Mononuclear cell (primary cell): ENCODE measurements around the gene MARCHF9. TPM values are rescaled to one million over a fixed set of nuclear protein-coding genes. Genes with fewer than 3 reads are reported as not detected.

Experiments
- H3K27me3 ChIP-seq: 2 replicates; pipeline ENCODE4 v1.6.0; 2011; ENCODE audit warnings: low read length, control low read depth; ENCODE audit not compliant: insufficient read depth
- H3K4me1 ChIP-seq: 2 replicates; pipeline ENCODE4 v1.5.1; 2011; ENCODE audit warnings: mild to moderate bottlenecking, low read length, control low read depth; ENCODE audit not compliant: insufficient read depth
- H3K4me3 ChIP-seq: 2 replicates; pipeline ENCODE4 v1.5.1; 2011; ENCODE audit warnings: mild to moderate bottlenecking, low read length, moderate library complexity
- H3K9me3 ChIP-seq: 2 replicates; pipeline ENCODE4 v1.5.1; 2011; ENCODE audit warnings: low read depth, mild to moderate bottlenecking, control low read depth, low read length
- total RNA-seq: library from RNA; depleted of rRNA; stranded (reverse); fragments of >200 nt; gene quantifications from one replicate; pipeline ENCODE4 v1.2.3, GENCODE V29; 2012

Gene MARCHF9
- total RNA-seq, 1 donor = 13.9 TPM

DNA sequence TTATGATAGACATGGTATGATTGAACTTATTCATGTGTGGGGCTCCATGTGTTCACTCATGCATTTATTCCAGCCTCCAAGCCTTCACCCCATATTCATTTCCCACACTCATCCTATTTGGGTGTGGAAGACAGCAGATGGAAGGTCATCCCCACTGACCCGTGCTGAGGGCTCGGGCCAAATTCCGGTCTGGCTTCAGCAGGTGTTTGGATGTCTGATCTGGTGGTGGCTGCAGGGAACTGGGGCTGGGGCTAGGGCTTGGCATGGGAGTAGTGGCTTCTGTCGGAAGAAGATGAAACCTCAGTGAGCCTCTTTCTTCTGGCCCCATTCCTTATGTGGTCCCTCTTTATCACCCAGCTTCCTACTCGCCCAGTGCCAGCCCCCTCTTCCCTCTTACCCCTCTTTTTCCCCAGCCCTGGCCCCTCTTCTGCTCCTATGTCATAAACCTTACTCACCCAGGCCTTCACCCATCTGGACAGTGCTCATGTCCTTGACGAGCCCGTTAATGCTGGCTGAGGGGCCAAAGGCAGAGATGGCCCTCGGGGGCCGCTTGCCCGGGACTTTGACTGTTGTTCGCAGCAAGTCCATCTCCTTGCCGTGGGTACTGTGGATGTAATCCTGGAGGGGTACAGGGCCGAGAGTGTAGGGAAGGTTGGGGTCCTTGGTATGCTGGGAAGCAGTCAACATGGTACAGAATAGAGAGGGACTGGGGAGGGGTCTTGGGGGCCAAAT lies 24.4 kb upstream of the MARCHF9 start:
- Histone ChIP-seq H3K27me3 (no peaks in the 10 kb centered on the region), H3K4me3 (no peak overlapping the region), H3K4me1 (no peaks in the 10 kb centered on the region), H3K9me3 (no peaks in the 10 kb centered on the region)

DNA sequence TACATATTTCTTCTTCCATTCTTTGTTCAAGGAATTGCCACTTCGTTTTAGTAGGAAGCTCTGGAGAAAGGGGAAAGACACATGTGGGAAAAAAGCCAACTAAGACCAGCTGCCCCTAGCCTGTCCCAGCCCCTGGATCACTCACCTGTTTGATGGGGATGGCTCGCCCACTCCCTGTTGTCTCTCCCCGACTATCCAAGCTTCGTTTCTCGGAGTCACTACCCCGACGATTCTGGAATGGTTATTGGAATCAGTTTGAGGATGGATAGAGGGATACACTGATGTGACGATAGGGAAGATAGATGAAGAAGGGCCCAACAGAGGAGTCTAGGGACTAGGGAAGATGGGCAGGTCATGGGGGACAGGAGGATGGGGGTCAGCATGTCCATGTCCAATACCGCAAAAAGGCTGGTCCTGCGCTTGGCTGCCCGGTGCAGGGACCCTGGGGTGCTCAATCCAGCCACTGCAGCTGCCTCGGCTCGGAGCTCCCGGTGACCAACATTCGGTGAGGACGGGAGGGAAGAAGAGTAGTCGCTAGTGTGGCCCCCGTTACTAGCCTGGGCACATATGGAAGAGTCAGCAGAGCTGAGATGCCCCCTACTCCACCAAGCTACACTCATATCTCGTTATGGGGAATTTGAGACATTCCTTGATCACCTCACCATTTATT lies 23.4 kb upstream of the MARCHF9 start:
- H3K27me3 ChIP-seq = no peaks in the 10 kb centered on the region
- H3K9me3 ChIP-seq = no peaks in the 10 kb centered on the region
- no peak overlapping the region for H3K4me3 ChIP-seq
- H3K4me1 ChIP-seq = no peaks in the 10 kb centered on the region

DNA sequence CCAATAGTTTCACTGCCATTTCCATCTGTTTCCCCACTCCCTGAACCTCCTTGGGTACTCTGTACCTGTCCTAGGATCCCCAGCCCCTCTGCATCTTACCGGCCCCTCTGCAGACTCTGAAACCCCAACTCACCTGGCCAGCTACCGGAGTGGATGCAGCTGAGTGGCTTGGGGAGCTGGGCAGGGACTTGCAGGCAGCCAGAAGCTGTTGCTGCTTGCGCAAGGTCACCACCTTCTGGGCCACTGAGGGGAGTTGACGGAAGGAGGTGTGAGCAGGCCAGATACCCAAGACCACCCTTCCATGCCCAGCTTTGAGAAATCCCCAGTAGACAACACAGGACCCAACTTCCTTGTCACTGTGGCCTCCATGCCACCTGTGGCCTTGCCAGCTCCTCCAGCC lies 22.6 kb upstream of the MARCHF9 start:
- H3K4me3 ChIP-seq = no peak overlapping the region
- H3K9me3 ChIP-seq = no peaks in the 10 kb centered on the region

DNA sequence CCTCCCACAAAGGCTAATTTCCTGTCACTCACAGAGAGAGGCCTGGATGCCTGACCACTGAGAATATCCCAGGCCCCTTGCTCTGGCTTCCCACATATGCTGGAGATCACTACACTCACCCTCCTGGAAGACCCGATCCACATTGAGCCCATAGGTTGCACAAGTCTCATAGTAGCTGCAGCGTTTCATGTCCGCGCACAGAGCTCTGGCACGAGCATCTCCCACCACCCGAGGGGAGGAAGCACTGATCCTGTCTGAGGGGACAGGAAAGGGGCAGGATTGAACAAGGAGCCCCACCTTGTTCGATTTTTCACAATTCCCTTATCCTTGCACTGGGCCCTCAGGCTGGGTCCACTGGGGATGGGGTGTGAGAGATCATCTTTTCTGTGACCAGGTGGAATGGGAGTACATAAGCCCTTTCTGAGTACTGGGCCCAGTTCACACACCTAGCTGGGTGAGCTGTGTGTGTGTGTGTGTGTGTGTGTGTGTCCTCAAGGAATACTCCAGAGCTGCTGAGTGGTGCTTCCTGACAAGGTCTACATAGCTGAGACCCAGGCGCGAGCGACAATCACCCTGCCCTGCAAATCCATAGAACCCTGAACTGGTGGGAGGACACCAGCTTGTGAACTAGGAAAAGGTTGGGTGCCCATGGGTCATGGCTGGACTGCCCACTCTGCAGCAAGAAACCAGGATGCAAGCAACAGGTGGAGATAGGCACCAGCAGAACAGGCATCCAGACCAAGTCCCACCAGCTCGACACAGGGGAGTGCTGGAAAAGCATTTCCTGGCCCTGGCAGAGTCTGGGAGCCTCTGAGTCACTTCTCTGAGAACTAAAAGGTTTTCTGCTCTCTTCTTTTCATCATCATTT lies 21.9 kb upstream of the MARCHF9 start:
- H3K4me3 ChIP-seq = no peak overlapping the region
- H3K9me3 ChIP-seq = no peaks in the 10 kb centered on the region
- no peaks in the 10 kb centered on the region for H3K4me1 ChIP-seq
- no peaks in the 10 kb centered on the region for H3K27me3 ChIP-seq

More for the DNA sequence above, 22.6 kb upstream of the MARCHF9 start:
- H3K27me3 ChIP-seq = no peaks in the 10 kb centered on the region
- no peaks in the 10 kb centered on the region for H3K4me1 ChIP-seq

DNA sequence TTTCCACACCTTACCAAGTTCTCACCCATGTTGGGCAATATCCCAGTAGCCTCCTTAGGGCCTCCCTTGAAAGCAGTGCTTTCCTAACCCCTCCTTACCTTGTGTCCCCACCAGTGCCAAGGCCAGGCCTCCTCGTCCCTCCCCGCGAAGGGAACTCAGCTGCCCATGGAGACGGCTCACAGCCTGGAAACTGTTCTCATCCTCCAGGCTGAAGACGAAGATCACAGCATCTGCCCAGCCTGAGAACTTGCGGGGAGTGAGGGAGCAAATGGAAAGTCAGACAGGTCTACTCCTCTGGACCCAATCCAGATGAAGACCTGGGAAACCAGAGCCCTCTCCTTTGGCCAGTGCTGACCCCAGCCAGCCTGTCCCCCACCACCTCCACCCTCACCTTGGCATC lies 21.0 kb upstream of the MARCHF9 start:
- no peaks in the 10 kb centered on the region for H3K9me3 ChIP-seq
- H3K4me3 ChIP-seq = no peak overlapping the region
- no peaks in the 10 kb centered on the region for H3K27me3 ChIP-seq
- H3K4me1 ChIP-seq = peaks cover under 1% of the 10 kb centered on the region

DNA sequence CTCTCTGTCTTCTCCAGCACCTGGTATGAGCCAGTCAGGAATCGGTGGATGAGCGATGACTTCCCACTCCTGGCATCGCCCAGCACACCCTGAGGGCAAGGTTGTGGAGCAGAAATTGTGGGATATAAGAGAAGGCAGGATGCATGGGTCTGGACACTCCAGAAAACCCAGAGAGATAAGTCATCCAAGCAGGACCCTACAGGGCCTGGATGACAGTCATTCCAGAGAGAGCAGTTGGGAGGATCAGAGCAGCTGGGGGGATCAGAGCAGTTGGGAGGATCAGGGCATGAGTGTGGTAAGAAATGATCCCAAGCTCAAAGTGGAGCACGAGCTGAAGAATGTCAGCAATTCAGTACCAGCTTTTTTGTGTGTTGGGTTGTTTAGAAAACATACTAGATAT lies 20.3 kb upstream of the MARCHF9 start:
- Histone ChIP-seq H3K4me3 (no peak overlapping the region), H3K27me3 (no peaks in the 10 kb centered on the region), H3K9me3 (no peaks in the 10 kb centered on the region), H3K4me1 (peaks cover 7% of the 10 kb centered on the region)

DNA sequence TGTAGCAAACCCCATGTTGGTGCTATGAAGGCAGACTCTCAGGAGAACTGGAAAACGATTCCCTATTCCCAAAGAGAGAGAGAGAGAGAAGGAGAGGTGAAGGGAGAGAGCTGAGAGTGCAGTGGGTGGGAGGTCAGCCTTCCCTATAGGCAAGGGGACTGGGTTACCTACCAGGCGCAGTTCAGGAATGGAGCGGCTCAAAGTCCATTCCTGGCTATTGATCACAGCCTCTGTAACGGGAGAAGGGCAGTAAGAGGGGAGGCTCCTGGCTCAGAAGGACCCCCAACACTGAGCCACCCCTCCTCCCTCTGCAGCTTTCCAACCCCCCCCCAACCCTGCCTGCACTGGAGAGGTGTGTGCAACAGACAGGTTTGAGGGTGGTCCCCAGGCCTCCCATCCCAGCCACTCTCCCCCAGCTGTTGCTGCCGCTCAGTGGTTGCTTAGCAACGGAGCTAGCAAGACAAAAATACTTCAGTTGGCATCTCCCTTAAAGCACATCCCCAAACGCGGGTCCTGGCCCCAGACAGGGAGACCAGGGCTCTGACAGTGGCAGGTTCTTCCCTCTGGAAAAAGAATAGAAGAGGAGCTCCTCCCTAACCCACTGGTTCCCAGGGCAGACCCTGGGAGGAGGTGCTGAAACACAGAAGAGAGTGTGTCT lies 19.6 kb upstream of the MARCHF9 start:
- Histone ChIP-seq H3K4me1 (peaks cover 15% of the 10 kb centered on the region), H3K9me3 (no peaks in the 10 kb centered on the region), H3K27me3 (no peaks in the 10 kb centered on the region), H3K4me3 (no peak overlapping the region)

DNA sequence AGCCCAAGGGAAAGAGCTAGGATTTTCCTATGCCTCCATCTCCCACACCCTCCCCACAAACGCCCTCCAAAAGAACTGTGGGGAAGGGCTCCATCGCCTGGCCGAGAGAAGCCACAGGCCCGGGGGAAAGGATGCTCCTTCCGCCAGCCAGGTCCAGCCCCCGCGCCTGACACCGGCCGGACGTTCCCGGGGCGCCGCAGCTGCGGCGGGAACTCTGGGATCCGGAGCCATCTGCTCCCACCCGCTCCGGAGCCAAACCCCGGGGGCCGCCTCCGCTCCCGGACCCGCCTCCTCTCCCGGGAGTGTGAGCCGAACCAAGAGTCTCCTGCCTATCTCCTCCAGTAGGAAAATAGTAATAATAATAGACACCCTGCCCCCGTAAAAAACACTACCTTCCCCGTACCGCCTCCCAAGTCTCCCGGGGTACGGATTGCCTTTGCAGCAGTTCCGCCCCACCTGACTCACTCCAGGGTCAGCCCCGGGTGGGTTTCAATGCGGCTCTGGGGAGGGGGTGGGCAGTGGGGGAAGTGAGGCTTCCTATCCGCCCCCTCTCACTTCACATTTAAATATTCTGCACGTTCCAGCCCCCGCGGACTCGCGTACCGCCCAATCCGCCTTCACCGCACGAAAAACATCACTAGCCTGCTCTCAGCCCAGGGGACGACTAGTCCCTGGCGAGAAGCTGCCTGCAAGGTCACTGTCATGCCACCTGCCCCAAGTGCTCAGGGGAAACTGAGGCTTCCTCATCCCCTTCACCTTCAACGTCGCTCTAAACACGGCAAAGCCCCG lies 18.8 kb upstream of the MARCHF9 start:
- peaks cover 23% of the 10 kb centered on the region for H3K4me1 ChIP-seq
- no peaks in the 10 kb centered on the region for H3K9me3 ChIP-seq
- no peaks in the 10 kb centered on the region for H3K27me3 ChIP-seq
- H3K4me3 ChIP-seq = no peak overlapping the region

DNA sequence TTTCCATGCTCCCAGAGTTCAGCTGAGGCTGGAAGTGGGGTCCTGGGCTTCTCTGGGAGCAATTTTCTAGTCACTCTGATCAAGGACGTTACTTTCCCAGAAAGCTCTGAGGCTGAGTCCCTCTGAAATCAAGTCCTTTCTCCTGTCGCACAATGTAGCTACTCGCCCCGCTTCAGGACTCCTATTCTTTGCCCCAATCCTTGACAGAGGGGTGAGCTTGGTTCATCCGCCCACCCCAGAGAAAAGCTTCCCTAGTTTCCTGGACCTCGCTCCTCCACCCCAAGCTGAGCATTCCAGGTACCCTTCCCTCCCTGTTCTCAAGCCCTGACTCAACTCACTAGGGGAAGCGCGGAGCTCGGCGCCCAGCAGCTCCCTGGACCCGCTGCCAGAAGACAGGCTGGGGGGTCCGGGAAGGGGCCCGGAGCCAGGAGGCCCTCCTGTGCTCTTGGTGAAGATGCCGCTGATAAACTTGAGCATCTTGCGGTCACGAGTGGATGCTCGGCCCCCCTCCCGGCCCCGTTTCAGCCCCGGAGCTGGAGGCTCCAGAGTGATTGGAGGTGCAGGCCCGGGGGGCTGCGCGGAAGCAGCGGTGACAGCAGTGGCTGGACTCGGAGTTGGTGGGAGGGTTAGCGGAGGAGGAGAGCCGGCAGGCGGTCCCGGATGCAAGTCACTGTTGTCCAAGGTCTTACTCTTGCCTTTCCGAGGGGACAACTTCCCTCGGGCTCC lies 18.0 kb upstream of the MARCHF9 start:
- H3K4me1 ChIP-seq = peaks cover 30% of the 10 kb centered on the region
- no peaks in the 10 kb centered on the region for H3K27me3 ChIP-seq
- no peak overlapping the region for H3K4me3 ChIP-seq
- H3K9me3 ChIP-seq = no peaks in the 10 kb centered on the region

DNA sequence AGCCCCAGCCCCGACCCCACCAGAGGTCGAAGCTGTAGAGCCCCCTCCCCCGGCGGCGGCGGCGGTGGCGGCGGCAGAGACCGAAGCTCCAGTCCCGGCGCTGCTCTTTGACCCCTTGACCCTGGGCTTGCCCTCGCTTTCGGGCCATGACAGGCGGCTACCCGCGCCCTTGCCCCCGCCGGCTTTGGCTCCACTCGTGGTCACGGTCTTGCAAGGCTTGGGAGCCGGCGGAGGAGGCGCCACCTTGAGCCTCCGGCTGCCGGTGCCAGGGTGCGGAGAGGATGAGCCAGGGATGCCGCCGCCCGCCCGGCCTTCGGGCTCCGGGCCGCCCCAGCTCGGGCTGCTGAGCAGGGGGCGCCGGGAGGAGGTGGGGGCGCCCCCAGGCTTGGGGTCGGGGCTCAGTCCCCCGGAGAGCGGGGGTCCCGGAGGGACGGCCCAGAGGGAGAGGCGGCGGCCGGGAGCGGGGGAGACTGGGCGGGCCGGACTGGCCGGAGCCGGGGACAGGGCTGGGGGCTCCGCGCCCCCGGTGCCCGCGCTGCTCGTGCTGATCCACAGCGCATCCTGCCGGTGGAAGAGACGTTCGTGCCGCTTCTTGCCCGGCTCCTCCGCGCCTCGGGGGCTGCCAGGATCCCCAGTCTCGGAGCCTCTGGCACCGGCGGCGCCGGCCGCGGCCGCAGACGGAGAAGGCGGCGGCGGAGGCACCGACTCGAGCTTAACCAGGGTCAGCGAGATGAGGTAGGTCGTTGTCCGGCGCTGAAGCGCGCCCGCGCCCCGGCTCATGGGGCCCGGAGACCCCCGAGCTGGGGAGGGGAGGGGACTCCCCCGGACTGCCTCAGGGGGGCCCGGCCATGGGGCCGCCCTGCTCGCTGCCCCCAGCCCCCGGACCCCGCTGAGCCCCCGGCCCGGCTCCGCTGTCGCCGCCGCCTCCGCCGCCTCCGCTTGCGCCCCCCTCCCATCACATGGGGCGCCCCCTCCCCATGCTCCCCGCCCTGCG lies 17.1 kb upstream of the MARCHF9 start:
- no peaks in the 10 kb centered on the region for H3K9me3 ChIP-seq
- H3K27me3 ChIP-seq = no peaks in the 10 kb centered on the region
- no peak overlapping the region for H3K4me3 ChIP-seq
- H3K4me1 ChIP-seq = peaks cover 38% of the 10 kb centered on the region

DNA sequence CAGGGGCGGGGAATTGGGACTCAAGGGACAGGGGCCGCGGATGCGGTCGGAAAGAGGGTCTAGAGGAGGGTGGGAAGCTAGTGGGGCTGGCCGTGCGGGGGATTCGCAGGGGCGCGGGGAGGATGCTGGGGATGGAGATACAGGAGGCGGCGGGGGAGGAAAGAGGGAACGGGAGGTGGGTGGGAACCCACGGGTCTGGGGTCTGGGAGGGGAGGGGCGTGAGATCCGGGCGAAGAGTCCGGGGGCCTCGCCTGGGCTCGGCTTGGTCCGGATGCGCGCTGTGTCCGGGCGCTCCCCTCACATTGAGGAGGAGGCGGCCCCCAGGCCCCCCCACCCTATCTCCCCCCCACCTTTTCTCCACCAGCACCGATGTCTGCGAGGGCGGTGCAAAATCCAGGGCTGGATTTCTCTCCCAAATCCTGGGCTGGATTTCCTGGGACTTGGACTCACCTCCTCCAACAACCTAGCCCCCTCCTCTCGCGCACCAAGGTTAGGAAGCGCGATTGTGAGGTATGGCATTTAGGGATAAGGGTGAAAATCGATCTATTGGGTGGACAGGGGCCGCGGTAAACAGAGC lies 16.2 kb upstream of the MARCHF9 start, which contains the start of gene AGAP2:
TSS of gene AGAP2 (minus strand) at position 82 of the 577 bp plus-strand sequence. CDS start 496 bp downstream, outside the sequence.
- Histone ChIP-seq H3K9me3 (no peaks in the 10 kb centered on the region), H3K27me3 (no peaks in the 10 kb centered on the region), H3K4me3 (no peak within 1 kb of the TSS), H3K4me1 (peaks cover 38% of the 10 kb centered on the region)

DNA sequence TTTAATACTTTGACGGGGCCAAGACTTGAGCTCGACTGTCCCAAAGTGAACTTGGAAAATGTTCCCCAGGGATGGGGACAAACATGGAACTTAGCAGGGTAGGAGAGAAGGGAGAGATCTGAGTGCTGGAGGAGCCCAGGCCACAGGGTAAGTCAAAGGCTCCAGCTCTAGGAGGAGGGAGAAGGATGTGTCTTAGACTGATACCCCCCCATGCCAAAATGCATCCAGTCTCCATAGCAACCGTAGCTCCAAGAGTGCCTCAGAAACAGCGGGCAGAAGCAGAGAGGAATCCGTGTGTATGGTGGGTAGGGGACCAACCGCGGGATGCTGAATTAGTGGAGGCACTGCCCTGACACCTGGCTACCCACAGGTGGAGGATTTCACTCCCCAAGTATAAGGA lies 15.5 kb upstream of the MARCHF9 start:
- Histone ChIP-seq H3K4me1 (peaks cover 44% of the 10 kb centered on the region), H3K27me3 (no peaks in the 10 kb centered on the region), H3K9me3 (no peaks in the 10 kb centered on the region), H3K4me3 (no peak overlapping the region)
